UCSD-AML1 (cell line): ENCODE data around the gene SCAMP5.

Source experiments
- DNase-seq: peaks from one replicate; lab custom pipeline; 2025; ENCODE audit not compliant: unreplicated experiment; lab: John Stamatoyannopoulos, UW

The SCAMP5 gene

GRCh38 chr15:75021341-75021740, 26.0 kb downstream of the SCAMP5 start:
- DNase-seq = no peak

- no peak for DNase-seq
These were observed 27.4 kb downstream of the SCAMP5 start for GRCh38 chr15:75022783-75023180.

GRCh38 chr15:75023181-75023871, 28.0 kb downstream of the SCAMP5 start, which contains the start of gene PPCDC:
Gene PPCDC, plus strand, starts transcription at chr15:75023590. Its CDS starts 4,729 bp downstream, at chr15:75028319.
- DNase-seq = peak; percentile 93

DNA sequence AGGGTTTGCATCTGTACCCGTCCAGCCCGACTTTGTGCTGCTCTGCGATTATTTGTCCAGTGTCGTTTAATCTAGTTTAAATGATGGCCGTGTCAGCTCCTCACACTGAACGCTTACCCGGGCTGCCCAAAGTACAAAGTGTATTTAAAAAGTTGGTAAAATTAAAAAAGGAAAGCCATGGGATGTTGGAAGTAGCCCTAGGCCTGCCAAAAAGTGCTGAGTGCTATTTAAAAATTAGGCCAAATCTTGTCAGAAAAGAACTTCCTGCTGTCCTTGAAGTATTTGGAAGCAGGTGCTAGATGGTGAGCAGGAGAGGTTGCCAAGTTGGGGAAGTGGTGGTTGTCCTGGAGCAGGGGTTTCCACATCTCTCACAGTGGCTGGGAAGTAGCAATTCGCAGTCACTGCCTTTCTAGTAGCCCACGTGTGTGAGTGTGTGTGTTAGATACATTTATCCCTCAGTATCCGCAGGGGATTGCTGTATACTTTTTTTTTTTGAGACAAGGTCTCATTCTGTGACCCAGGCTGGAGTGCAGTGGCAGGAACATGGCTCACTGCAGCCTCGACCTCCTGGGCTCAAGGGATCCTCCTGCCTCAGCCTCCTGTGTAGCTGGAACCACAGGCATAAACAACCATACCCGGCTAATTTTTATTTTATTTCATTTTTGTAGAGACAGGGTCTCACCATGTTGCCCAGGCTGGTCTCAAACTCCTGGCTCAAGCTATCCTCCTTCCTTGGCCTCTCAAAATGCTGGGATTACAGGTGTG, 28.7 kb downstream of the SCAMP5 start:
- DNase-seq = peak; percentile 38

- DNase-seq = no peak
These were observed 29.7 kb downstream of the SCAMP5 start for GRCh38 chr15:75025107-75025506.

DNA sequence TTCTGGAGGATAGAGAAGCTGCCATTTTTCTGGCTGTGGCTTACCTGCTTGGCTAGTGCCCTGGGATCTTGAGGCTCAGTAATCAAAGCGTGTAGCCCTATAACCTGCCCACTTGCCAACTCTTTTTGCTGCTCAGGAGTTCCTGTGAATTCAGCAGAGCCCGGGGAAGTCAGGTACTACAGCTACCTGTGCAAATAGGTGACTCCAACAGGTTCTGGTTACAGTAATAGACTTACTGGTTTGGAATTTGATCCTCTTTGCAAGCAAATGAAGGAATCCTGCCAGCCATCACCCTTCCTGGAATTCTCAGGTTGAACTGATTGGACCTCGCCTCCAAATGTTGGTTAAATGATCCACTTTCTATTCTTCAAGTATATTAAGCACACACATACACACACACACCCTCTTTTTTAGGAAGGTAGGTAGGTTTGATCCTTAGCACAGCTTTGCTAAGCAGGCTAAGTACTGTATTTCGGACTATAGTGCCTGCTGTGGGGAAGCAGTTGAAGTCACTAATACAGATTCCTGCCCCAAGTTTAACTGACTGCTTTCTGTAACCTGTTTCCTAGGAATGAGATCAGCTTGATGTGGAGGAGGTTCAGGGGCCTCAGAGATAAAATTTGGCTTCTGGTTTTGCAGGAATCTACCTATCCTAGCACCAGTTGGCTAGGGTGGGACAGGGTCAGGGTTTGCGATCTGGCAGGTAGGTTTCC, 30.3 kb downstream of the SCAMP5 start:
- no peak for DNase-seq

DNA sequence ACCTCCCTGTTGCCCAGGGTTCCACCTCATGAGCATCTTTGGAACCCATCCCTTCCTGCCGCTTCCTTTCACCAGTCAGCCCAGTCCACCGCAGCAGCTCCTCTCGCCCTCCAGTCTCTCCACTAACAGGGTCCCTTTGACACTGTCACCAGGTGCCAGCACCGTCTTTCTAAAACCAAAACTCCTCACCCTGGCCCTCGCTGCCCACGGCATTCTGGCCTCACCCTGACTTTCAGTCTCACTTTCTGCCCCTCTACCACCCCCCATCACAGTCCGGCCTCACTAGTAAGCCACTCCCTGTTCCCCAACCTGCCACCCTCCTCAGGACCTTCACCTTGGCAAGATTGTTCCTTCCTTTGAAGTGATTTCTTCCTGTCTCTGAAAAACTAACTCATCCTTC, 32.2 kb downstream of the SCAMP5 start:
- DNase-seq = no peak

DNA sequence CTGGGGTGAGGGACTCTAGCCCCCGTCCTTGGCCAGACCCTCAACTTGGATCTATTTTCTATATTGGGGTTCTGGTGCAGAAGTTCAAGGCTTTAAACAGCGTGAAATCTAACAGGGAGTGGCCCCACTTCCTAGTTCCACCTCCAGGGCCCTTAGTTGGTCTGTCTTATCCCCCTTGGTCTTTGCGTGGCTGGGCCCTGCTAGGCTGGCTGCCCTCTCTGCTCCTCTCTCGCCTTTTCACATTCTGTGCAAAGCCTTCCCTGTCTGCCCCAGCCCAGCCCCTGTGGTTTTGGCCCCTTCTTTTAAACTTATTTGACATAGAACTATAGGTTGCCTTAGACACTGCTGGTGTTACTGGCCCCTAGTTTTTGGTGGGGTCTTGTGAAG, 33.6 kb downstream of the SCAMP5 start:
- DNase-seq = no peak

- DNase-seq = peak; percentile 99
These were observed 34.1 kb downstream of the SCAMP5 start for GRCh38 chr15:75029378-75030022.

DNA sequence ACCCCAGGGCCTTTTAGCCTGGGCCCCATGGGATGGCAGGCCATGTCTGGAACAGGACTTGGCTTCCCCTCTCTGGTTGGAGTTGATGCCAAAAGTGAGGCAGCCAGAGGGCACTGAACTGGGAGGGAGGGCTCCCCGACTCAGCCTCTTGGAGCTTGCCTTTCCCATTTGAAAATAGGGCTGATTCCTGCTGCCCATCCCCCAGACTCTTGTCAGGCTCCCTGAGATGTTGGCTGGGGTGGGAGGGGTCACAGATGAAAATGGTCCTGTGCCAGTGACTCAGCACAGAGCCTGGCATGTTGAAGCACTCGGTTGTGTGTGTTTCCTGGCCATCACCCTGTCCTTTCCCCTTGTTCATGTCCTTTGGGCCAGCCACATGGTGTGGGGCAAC, 34.7 kb downstream of the SCAMP5 start:
- DNase-seq = no peak

DNA sequence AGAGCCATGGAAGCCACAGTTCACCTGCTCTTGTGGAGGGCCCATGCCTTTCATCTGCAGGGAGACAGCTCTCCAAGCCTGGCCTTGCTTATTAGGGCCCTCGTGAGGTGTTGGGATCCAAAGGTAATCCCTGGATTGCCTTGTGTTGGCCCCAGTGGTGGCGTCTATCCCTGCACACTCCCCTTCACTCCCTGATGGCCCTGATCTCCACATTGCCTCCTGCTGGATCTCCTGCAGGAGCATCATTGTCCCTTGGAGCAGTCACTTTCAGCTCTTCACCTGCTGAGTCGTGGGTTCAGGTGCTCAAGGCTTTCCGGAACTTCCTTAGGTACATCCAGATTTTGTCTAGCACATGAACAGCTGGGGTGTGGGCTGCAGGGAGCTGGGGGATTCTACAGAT, 35.1 kb downstream of the SCAMP5 start:
- DNase-seq = no peak

GRCh38 chr15:75031848-75032247, 36.5 kb downstream of the SCAMP5 start:
- no peak for DNase-seq

DNA sequence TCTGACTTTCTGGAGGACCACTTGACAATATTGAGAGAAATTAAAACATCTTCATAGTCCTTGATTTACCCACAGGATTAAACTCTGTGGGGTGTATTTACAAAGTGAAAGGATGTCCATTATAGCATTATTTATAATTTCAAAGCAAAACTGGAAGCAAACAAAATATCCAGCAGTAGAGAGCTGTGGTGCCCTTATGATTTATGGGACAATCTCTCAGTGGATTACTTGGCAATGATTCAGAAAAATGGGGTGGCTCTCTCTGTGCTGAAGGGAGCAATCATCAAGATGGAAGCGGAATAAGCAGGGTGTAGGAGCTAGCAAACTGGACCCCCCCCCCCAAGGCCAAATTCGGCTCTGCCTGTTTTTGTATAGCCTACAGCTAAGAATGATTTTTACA, 37.0 kb downstream of the SCAMP5 start:
- no peak for DNase-seq

DNA sequence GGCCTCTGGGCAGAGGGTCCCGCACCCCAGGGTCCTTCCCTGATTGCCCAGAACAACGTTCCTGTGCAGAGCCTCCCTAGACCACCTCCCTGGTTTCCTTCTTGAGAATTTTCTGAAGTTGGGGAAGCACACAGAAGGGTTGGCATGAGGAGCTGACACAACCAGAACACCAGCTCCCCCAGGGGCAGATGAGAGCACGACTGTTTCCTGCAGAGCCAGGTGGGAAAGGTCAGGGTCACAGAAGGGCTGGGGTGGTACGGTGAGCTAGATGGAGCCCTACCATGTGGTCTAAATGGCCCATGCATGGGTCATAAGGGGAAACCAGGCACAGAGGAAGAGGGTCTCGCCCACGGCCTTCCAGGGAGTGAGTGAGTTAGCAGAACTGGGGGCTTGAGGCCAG, 38.4 kb downstream of the SCAMP5 start:
- no peak for DNase-seq

DNA sequence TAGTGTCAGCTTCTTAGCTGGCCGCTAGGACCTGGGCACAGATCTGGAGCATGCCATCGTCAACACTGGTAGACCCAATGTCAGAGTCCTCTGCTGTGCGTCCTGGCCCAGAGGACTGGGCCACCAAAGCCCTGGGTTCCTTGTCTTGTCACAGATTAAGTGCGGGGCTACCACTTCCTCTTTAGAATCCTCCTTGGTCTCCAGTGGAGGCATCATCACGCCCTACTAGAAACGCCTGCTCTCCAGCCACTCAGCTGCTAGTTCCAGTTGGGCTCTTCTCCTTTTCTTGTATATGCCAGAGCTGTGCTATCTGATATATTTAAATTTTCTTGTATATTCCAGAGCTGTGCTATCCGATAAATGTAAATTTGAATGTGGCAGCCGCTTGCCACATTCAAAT, 39.3 kb downstream of the SCAMP5 start:
- no peak for DNase-seq

GRCh38 chr15:75036212-75036616, 40.9 kb downstream of the SCAMP5 start:
- DNase-seq = no peak

DNA sequence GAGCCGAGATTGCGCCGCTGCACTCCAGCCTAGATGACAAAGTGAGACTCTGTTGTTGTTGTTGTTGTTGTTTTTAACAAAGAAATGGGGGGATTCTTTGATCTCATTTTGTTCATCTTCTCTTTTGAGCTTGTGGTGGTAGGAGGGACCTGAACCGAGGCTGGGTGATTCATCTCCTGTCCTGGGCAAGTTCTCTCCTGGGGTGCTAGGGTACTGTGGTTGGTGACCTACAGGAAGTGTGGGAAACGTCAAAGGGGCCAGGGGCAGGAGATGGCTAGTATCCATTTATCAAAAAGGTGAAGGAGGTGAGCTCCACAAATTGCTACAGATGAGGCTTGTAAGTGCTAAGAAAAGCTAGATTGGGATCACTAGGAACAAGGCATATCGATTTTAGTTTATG, 42.3 kb downstream of the SCAMP5 start:
- DNase-seq = no peak

DNA sequence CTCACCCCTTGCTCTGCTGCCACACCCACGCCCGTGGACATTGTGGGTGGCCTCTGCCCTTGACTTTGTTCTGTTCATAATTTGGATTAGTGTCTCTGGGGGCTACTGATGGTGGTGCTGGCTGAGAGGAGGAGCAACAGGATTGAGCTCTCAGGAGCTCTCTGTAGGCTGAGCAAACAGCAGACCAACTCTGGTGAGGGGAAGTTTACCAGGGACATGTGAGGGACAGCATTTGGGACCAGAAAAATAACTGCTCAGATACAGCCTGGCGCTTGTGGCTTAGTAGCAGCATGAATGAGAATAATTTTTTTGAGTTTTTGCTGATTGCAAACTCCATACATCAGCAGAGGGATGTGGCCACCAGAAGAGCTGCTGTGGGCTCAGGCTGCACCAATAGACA, 42.9 kb downstream of the SCAMP5 start:
- no peak for DNase-seq

- peak; percentile 97 for DNase-seq
These were observed 47.6 kb downstream of the SCAMP5 start for GRCh38 chr15:75042730-75043508.

DNA sequence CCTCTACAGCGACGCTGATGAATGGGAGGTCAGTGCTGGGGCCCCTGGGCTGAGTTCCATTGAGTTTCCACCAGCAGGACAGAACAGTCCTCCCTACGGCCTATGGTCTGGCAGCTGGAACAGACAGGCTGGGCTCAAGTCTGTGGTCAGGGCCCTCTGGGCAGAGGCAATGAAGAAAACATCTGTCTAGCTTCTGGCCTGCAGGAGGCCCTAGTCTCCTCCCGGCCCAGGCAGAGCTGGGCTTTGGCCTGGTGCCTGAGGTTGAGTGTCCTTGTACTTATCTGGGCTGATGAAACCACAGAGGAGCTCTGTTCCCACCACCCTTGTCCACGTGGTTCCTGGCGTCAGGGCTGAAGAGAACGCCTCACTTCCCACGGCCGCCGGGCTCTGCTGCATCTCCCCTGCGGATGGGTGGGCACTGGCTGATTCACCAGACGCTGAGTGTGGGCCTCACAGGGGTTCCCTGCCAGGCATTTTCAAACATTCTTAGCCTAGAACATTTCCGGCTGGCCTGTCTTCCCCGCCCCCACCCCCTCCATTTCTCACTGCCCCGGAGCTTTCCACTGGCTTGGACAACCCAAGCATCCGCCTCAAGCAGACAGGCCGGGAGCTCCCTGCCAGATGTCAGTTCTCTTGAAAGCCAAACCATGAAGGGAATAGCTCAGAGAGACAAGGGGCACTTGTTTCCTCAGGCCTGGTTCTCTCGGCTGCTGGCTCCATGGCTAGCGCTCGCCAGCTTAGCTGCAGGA, 48.3 kb downstream of the SCAMP5 start:
- peak; percentile 93 for DNase-seq
